A673 (cell line): Measurements from ENCODE around the gene HBS1L.

Experiments used
- EZH2 ChIP-seq: fragments of 200-600 bp; sonication (generic); IDR thresholded peaks from 2 replicates; pipeline ENCODE4 v1.6.1; 2017; ENCODE audit warnings: borderline replicate concordance, low read depth, mild to moderate bottlenecking, mixed read lengths, antibody characterized with exemption, low read length; ENCODE audit not compliant: poor library complexity, severe bottlenecking
- TF ChIP-seq, protein P1 (sequence below): fragments of 300-800, 200-600 bp; sonication (generic); conservative IDR thresholded peaks from 2 replicates; pipeline ENCODE4 v1.5.1; 2017; ENCODE audit warnings: low read depth, mild to moderate bottlenecking, antibody characterized with exemption, low read length, moderate library complexity, mixed read lengths

GRCh38 chr6:135004399-135004798, 50.2 kb downstream of the HBS1L start:
- TF ChIP-seq, protein P1, sequence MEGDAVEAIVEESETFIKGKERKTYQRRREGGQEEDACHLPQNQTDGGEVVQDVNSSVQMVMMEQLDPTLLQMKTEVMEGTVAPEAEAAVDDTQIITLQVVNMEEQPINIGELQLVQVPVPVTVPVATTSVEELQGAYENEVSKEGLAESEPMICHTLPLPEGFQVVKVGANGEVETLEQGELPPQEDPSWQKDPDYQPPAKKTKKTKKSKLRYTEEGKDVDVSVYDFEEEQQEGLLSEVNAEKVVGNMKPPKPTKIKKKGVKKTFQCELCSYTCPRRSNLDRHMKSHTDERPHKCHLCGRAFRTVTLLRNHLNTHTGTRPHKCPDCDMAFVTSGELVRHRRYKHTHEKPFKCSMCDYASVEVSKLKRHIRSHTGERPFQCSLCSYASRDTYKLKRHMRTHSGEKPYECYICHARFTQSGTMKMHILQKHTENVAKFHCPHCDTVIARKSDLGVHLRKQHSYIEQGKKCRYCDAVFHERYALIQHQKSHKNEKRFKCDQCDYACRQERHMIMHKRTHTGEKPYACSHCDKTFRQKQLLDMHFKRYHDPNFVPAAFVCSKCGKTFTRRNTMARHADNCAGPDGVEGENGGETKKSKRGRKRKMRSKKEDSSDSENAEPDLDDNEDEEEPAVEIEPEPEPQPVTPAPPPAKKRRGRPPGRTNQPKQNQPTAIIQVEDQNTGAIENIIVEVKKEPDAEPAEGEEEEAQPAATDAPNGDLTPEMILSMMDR = no peak
- TF ChIP-seq EZH2 = no peak
